Stimulated activated CD4-positive, alpha-beta T cell treated with anti-CD3 and anti-CD28 coated beads, Interleukin-1b, Interleukin-23, amount 100 ng/mL, for 48 hours (primary cell): ENCODE measurements around the gene CAB39.

Experiments used
- DNase-seq: peaks from one replicate; pipeline ENCODE4 v3.0.0-alpha.2; 2020

The CAB39 gene

GRCh38 chr2:230712443-230713330, at the start of gene CAB39:
Gene CAB39, plus strand, starts transcription at chr2:230712842. Its CDS starts 47,160 bp downstream, at chr2:230760002.
- peak; percentile 86 for DNase-seq

GRCh38 chr2:230664128-230664527, 48.5 kb upstream of the CAB39 start:
- no peak for DNase-seq

GRCh38 chr2:230664844-230665243, 47.8 kb upstream of the CAB39 start:
- no peak for DNase-seq

DNA sequence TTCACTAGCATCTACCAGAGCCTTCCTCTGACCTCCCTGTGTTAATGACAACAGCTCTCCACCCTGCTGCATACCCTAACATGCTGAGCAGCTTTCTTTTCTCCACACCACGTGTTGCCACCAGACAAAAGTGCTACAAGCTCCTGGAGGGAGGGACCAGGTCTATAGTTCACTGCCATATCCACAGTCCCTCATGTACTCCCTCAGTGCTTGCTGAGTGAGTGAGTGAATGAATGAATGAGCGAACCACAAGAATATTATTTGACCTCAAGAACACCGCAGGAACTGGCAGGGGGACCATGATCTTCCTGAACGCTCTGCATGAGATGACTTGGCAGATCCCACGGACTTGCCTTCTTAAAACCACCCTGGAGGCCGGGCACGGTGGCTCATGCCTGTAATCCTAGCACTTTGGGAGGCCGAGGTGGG, 47.4 kb upstream of the CAB39 start:
- DNase-seq: no peak

- no peak for DNase-seq
Measured at GRCh38 chr2:230666446-230666845, 46.2 kb upstream of the CAB39 start.

GRCh38 chr2:230666885-230667712, 45.5 kb upstream of the CAB39 start:
- no peak for DNase-seq

- peak; percentile 67 for DNase-seq
Measured at GRCh38 chr2:230668184-230668938, 44.3 kb upstream of the CAB39 start.

DNA sequence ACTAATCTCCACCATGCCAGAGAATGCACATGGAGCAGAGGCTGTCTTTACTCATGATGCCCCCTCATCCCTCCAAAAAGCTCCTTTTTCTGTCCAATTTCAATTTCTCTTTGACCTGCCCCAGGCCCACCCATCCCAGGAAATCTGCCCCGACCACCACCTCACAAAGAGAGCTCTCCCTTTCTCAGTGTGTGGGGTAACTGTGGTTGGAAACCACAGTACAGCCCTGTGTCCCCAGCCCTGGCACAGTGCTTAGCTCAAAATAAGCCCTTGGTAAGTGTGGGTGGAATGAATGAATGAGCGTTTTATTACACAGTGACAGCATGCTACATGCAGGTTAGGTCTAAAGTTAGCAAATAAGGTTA, 43.7 kb upstream of the CAB39 start:
- no peak for DNase-seq

- DNase-seq: no peak
Measured at GRCh38 chr2:230669386-230669950, 43.2 kb upstream of the CAB39 start.

- no peak for DNase-seq
Measured at GRCh38 chr2:230671117-230671516, 41.5 kb upstream of the CAB39 start.

DNA sequence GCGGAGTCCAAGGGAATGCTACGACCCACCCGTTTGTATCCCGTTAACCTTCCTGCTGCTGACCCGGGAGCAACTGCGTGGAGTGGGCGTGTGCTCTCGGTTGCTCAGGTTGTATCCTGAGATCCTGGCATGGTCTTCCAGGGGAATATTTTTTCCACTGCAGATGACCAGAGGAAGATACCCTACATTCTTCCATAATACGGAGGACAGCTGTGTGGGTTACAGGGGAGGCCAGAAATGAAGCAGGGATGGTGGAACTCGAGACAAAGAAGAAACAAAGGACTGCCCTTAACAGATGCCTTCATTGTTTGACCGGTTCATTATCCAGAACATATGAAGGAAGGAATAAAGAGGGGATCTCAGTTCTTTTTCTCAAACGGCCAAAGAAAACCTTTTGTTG, 39.8 kb upstream of the CAB39 start:
- DNase-seq: no peak

- DNase-seq: no peak
Measured at GRCh38 chr2:230674401-230674800, 38.2 kb upstream of the CAB39 start.

- no peak for DNase-seq
Measured at GRCh38 chr2:230674966-230675672, 37.5 kb upstream of the CAB39 start.

DNA sequence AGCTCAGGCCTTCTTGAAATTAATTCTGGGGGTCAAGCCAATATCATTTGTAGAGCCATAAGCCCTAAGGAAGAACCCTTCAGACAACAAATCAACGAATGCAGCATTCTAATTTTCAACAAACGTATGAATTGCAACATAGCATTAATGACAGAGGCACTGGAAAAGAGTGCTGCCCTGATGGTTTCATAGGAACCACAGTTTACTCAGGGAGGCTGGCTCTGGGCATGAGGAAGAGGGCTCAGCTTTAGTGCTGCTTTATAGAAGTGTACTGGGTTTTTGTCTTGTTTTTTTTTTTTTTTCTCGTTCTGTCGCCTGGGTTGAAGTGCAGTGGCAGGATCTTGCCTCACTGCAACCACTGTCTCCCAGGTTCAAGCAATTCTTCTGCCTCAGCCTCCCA, 36.1 kb upstream of the CAB39 start:
- no peak for DNase-seq

DNA sequence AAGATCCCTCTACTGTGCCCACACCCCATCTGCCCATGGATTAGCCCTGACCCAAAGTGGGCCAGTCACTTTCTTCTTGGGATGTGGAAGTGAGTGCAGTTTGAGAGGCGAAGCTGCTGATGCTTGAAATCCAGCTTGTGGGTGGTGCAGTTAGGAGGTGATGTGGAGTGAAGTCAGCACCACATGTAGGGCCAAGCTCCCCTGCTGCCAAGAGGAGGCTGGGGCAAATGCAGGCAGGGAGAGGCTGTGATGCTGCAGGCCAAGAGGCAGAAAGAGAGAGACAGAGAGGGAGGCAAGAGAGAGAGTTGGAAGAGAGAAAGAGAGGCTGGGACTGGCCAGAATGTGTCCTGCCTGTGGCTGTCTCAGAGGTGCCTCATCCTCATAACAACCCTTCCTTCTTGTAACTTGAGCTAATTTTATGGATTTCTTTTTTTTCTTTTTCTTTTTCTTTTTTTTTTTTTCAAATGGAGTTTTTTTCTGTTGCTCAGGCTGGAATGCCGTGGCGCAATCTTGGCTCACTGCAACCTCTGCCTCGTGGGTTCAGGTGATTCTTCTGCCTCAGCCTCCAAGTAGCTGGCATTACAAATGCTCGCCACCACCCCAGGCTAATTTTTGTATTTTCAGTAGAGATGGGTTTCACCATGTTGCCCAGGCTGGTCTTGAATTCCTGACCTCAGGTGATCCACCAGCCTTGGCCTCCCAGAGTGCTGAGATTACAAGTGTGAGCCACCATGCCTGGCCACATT, 35.3 kb upstream of the CAB39 start:
- no peak for DNase-seq

DNA sequence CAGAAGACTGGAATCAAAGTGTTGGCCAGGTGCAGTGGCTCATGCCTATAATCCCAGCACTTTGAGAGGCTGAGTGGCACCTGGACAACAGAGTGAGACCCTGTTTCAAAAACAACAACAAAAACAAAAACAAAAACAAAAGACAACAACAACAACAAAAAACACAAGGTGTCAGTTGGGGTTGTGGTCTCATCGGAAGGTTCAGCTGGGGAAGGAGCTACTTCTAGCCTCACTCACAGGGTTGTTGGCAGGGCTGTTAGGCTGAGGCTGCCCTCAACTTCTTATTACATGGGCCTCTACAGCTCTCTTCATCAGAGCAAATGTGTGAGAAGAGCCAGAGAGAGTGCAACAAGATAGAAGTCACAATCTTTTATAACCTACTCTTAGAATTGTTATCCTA, 34.6 kb upstream of the CAB39 start:
- no peak for DNase-seq

- DNase-seq: no peak
Measured at GRCh38 chr2:230678451-230678850, 34.2 kb upstream of the CAB39 start.

DNA sequence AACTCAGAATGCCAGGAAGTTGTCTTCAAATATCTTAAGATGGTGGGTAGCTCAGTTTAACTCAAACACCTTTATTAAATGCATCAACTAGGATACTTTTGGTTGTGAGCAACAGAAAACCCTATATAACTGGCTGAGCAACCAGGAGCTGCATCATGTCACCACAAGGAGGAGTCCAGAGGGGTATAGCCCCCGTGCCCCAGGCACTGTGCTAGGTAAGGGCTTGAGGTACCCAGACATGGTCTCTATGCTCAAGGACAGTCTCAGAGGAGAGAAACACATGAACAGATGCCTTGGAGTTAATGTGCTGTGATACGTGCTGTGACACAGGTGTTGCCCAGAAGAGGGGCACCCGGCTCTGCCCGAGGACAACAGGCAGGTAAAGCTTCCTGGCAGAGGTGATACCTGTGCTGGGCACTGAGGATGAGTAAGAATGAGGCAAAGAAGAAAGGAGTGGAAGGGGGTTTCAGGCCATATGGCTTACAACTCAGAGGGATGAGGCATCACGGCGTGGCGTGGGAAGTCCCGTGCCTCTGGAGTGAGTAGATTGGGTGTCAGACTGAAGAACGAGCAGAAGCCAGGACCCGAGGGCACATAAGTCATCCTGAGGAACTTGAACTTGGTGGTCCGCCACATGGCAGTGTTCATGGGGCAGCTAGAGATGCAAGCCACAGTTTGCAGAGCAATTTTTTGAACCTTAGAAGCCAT, 32.0 kb upstream of the CAB39 start:
- DNase-seq: peak; percentile 61

GRCh38 chr2:230681171-230681545, 31.5 kb upstream of the CAB39 start:
- DNase-seq: no peak

DNA sequence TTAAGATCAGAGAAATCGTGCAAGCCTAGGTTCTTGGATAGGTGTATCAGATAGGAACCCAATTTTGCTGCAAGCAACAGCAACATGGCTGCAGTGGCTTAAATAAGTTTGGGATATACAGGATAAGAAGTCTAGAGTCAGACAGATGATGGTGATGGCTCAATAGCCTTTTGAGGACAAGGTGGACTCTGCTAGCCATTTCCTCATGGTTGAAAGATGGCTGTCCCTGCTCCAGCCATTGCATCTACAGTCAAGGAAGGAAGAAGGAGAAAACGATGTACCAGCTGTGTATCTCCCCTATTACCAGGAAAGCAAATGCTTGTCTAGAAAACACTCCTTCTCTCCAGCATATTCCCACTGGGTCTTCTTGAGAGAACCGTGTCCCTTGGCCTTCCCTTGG, 30.1 kb upstream of the CAB39 start:
- DNase-seq: no peak
